ENCODE measurements around the gene HTR3E. TPM values are rescaled to one million over a fixed set of nuclear protein-coding genes. Genes with fewer than 3 reads are reported as not detected.

Gene HTR3E
- total RNA-seq, 1 experiment from 2014 or later = not detected

DNA sequence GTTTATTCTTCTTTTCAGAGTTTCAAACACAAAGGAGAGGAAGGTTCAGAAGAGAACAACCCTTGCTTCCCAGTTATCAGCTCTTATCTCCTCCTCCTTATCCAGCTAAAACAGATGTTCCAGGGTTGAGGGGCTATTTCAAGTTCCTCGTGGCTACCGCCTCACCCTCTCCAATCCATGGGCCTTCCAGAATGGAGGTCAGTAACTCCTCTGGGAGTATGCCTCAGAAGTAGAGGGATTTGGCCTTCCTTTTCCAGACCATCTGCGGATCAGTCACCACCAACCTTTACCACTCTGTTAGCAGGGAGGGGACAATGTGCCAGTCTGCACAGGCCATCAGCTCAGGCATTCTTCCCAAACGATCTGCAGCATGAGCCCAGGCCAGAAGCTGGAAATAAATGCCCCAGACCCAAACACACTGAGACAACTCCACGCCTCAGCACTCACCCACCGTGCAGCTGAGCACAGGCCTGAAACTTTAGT lies 29.2 kb upstream of the HTR3E start:
- no peak overlapping the region for H4K5ac ChIP-seq (ENCODE audit: insufficient read length, low read depth, low read length)
- no peak overlapping the region for H2BK5ac ChIP-seq (ENCODE audit: insufficient read length, low read length)
- H3K4me2 ChIP-seq (ENCODE audit: insufficient read depth, insufficient read length, low read length) = no peak overlapping the region
- H3K27ac ChIP-seq (ENCODE audit: insufficient read length, low read depth, low read length) = no peak overlapping the region
- no peak overlapping the region for H2AFZ ChIP-seq (ENCODE audit: low read length)
- no peak overlapping the region for H2BK120ac ChIP-seq (ENCODE audit: low read depth, low read length, poor library complexity, severe bottlenecking)
- no peak overlapping the region for H4K8ac ChIP-seq (replicated peaks; ENCODE audit: insufficient read length, low read depth, low read length)
- H3K9me3 Mint-ChIP-seq = peaks cover 9% of the 10 kb centered on the region in 2 experiments
- no peaks in the 10 kb centered on the region for H3K9me3 ChIP-seq (ENCODE audit: control insufficient read depth, low read depth, low read length)
- no peak overlapping the region for H2AK5ac ChIP-seq (ENCODE audit: insufficient read length, low read length)
- H4K20me1 ChIP-seq (ENCODE audit: control insufficient read depth, insufficient read depth, insufficient read length) = no peaks in the 10 kb centered on the region
- H3K79me1 ChIP-seq (ENCODE audit: insufficient read depth, low read depth, low read length, poor library complexity, severe bottlenecking) = no peaks in the 10 kb centered on the region
- no peak overlapping the region for H3K23ac ChIP-seq (ENCODE audit: insufficient read length, low read depth, low read length)
- no peak overlapping the region for H3T11ph ChIP-seq (ENCODE audit: low read length)
- no peak overlapping the region for H3K27ac Mint-ChIP-seq
- H3K4me1 ChIP-seq (ENCODE audit: insufficient read depth, low read length) = no peaks in the 10 kb centered on the region
- no peak overlapping the region for H3K4ac ChIP-seq (ENCODE audit: low read depth, low read length)
- WGBS (ENCODE audit: extremely low coverage, insufficient read length, low lambda C conversion rate) = no CpG with 5 or more reads among the region's 6 CpGs
- H2BK12ac ChIP-seq (ENCODE audit: insufficient read length, low read depth, low read length) = no peak overlapping the region
- no peak overlapping the region for H4K91ac ChIP-seq (ENCODE audit: insufficient read length, low read depth, low read length)
- peaks cover 2 to 7% (median 2%) of the 10 kb centered on the region in 3 experiments; a peak in 4 of 7 replicates for H3K36me3 Mint-ChIP-seq (ENCODE audit: insufficient read depth in 1 of 3, low read depth in 3 of 3)
- no peak overlapping the region for H3K56ac ChIP-seq (ENCODE audit: insufficient read length, low read depth, low read length)
- no peaks in the 10 kb centered on the region for H3K23me2 ChIP-seq (ENCODE audit: insufficient read length, low read depth, low read length, poor library complexity, severe bottlenecking)
- no peak overlapping the region for H3K9ac ChIP-seq (ENCODE audit: extremely low read depth, insufficient read length, low read length)
- H3K14ac ChIP-seq (ENCODE audit: insufficient read depth, low read length) = no peak overlapping the region
- no peak overlapping the region for H3K4me3 Mint-ChIP-seq
- H3K79me2 ChIP-seq (ENCODE audit: insufficient read depth, low read length) = no peaks in the 10 kb centered on the region
- TF ChIP-seq CTCF (conservative IDR thresholded peaks at IDR 0.05) = no peak
- no peak for DNase-seq
- H3K18ac ChIP-seq (ENCODE audit: insufficient read length, low read depth, low read length) = no peak overlapping the region
- H3K4me1 Mint-ChIP-seq = no peaks in the 10 kb centered on the region
- no peak overlapping the region for H2BK15ac ChIP-seq (ENCODE audit: low read depth, low read length)
- H3K27me3 ChIP-seq (ENCODE audit: insufficient read depth, low read length) = no peaks in the 10 kb centered on the region
- H3K27me3 Mint-ChIP-seq (ENCODE audit: low read depth) = 0 out of 2 replicates have a peak, but pooled peaks cover 1% of the 10 kb centered on the region
- H2BK20ac ChIP-seq (ENCODE audit: low read depth, low read length, poor library complexity, severe bottlenecking) = no peak overlapping the region
